ENCODE results near the gene CCER1.

Gene CCER1

GRCh38 chr12:90917431-90917830 lies 37.5 kb downstream of the CCER1 start:
- DNase-seq, result no peak

GRCh38 chr12:90916516-90916915 lies 38.5 kb downstream of the CCER1 start:
- no peak for DNase-seq

- DNase-seq, result no peak
Measured at GRCh38 chr12:90915353-90915752, 39.6 kb downstream of the CCER1 start.

- no peak for DNase-seq
Measured at GRCh38 chr12:90910958-90911357, 44.0 kb downstream of the CCER1 start.

- DNase-seq, result peak; percentile 13
Measured at GRCh38 chr12:90909069-90909770, 45.8 kb downstream of the CCER1 start.

- no peak for DNase-seq
Measured at GRCh38 chr12:90908465-90908864, 46.5 kb downstream of the CCER1 start.

GRCh38 chr12:90905691-90906370 lies 49.1 kb downstream of the CCER1 start:
- no peak for DNase-seq

GRCh38 chr12:90902596-90902995 lies 52.4 kb downstream of the CCER1 start:
- no peak for DNase-seq
